ENCODE measurements around the gene MS4A3.

DNA sequence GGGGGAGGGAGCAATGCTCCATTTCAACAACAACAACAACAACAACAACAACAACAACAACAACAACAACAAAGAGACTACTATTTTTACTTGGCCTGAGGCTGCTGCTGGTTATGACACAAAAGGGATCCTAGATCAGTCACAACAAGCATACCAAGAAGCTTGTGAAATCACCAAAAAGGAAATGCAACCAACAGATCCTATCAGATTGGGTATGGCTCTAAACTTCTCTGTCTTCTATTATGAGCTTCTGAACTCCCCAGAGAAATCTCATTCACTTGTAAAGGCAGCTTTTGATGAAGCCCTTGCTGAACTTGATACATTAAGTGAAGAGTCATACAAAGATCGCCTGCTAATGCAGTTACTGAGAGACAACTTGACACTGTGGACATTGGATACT lies 21.5 kb downstream of the MS4A3 start:
- TF ChIP-seq, protein P1, sequence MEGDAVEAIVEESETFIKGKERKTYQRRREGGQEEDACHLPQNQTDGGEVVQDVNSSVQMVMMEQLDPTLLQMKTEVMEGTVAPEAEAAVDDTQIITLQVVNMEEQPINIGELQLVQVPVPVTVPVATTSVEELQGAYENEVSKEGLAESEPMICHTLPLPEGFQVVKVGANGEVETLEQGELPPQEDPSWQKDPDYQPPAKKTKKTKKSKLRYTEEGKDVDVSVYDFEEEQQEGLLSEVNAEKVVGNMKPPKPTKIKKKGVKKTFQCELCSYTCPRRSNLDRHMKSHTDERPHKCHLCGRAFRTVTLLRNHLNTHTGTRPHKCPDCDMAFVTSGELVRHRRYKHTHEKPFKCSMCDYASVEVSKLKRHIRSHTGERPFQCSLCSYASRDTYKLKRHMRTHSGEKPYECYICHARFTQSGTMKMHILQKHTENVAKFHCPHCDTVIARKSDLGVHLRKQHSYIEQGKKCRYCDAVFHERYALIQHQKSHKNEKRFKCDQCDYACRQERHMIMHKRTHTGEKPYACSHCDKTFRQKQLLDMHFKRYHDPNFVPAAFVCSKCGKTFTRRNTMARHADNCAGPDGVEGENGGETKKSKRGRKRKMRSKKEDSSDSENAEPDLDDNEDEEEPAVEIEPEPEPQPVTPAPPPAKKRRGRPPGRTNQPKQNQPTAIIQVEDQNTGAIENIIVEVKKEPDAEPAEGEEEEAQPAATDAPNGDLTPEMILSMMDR (IDR thresholded peaks at IDR 0.05), result no peak
- TF ChIP-seq EP300 (IDR thresholded peaks at IDR 0.05), result no peak
- no peak for TF ChIP-seq POLR2AphosphoS5 (IDR thresholded peaks at IDR 0.05)
